Anterior cingulate cortex (tissue), 58 donors: ENCODE results near the gene ZFP82.

Experiments
- DNase-seq, 58 donors: peaks; one replicate each; lab custom pipeline; 2025; lab: John Stamatoyannopoulos, UW

ZFP82 gene

DNA sequence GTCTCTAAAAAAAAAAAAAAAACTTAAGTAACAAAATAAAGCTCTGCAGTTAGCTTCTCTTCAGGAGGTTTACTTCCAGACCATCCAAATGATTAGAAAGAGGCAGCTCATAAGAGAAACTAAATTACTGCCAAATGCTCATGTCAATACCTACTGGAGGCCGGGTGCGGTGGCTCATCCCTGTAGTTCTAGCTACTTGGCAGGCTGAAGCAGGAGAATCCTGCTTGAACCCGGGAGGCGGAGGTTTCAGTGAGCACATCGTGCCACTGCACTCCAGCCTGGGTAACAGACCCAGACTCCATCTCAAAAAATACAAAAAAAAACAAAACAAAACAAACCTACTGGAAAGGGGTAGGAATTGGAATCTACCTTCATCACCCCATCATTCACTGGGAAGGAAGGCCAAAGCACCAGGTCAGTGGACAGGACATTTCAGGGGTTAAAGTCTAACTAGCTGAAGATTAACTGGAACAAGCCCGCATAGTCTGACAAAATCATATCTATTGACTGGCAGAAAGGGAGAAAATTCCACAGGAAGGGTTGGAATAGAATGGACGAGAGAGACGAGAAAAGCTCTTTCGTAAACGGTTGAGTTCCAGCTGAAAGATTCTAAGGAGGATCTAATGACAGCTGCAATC is 40.8 kb downstream of the ZFP82 start:
- DNase-seq, result peak in 1 of 58 donors; percentile 1

DNA sequence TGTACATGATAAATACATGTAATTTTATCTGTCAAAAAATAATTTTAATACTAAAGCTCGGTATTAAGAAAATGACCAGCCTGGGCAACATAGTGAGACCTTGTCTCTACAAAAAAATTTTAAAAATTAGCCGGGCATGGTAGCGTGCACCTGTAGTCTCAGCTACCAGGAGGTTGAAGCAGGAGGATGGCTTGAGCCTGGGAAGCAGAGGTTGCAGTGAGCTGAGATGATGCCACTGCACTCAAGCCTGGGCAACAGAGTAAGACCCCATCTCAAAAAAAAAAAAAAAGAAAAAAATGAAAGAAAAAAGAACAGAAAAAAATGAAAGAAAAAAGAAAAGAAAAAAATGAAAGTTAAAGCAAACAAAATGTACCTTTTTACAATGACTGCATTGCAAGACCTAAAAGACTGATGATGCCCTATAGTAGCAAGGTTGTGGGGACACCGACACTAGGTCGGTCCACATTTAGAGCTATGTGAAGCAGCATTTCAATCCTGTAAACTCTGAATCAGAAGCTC is 44.7 kb downstream of the ZFP82 start:
- DNase-seq, result no peak

DNA sequence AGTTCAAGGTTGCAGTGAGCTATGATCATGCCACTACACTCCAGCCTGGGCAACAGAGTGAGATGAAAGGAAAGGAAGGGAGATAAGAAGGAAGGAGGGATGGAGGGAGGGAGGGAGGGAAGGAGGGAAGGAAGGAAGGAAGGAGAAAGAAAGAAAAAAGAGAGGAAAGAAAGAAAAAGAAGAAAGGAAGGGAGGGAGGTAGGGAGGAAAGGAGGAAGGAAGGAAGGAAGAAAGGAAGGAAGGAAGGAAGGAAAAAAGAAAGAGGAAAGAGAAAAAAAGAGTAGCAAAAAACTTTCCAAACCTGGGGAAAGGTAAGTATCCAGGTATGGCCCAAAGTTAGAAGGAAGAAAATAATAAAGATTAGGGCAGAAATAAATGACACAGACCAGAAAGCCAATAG is 46.6 kb downstream of the ZFP82 start:
- DNase-seq, result no peak

DNA sequence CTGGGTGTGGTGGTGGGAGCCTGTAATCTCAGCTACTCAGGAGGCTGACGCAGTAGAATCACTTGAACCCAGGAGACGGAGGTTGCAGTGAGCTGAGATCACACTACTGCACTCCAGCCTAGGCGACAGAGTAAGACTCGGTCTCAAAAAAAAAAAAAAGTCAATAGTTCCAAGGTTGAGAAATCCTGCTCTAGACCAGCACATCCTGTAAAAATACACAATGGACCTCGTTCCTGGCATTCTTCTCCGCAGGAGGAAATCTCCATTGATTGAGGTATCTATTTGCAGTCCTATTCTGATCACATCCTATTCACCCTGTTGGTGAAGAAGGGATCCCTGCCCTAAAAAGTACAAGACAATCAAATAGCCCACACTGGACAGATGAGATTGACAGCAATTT is 54.6 kb downstream of the ZFP82 start:
- DNase-seq, result no peak
